Measurements from ENCODE around the gene GIPC2.

GIPC2 gene

GRCh38 chr1:78171736-78172590 lies 126.2 kb downstream of the GIPC2 start:
- in situ Hi-C loops (cut with MboI; ENCODE audit: low sequenced_read_pairs) = no loop called here
- Histone ChIP-seq H3K4me3 (no peak overlapping the region), H3K9me3 (no peaks in the 10 kb centered on the region), H3K27me3 (ENCODE audit: low read depth) (no peaks in the 10 kb centered on the region; the same call in 1 of the 2 replicates), H3K4me1 (no peaks in the 10 kb centered on the region), H3K36me3 (replicated peaks) (no peaks in the 10 kb centered on the region)
- DNase-seq (ENCODE audit: low spot score in 2 of 2) = no peak

GRCh38 chr1:78176448-78176847 lies 130.7 kb downstream of the GIPC2 start:
- Histone ChIP-seq H3K4me1 (no peaks in the 10 kb centered on the region), H3K4me3 (no peak overlapping the region), H3K9me3 (no peaks in the 10 kb centered on the region), H3K27me3 (ENCODE audit: low read depth) (no peaks in the 10 kb centered on the region), H3K36me3 (replicated peaks) (no peaks in the 10 kb centered on the region)
- DNase-seq (ENCODE audit: low spot score in 2 of 2) = peak in 1 of 2 experiments; percentile 8
- in situ Hi-C loops (cut with MboI; ENCODE audit: low sequenced_read_pairs) = no loop called here

- no peak for DNase-seq (ENCODE audit: low spot score in 2 of 2)
- in situ Hi-C loops (cut with MboI; ENCODE audit: low sequenced_read_pairs) = no loop called here
- no peaks in the 10 kb centered on the region for H3K36me3 ChIP-seq (replicated peaks)
- H3K27me3 ChIP-seq (ENCODE audit: low read depth) = no peaks in the 10 kb centered on the region
- H3K4me3 ChIP-seq = no peak overlapping the region
- H3K9me3 ChIP-seq = no peaks in the 10 kb centered on the region
- H3K4me1 ChIP-seq = no peaks in the 10 kb centered on the region
These were observed 132.0 kb downstream of the GIPC2 start for GRCh38 chr1:78177708-78178270.

- Histone ChIP-seq H3K4me3 (no peak overlapping the region), H3K4me1 (no peaks in the 10 kb centered on the region), H3K27me3 (ENCODE audit: low read depth) (no peaks in the 10 kb centered on the region), H3K9me3 (no peaks in the 10 kb centered on the region), H3K36me3 (replicated peaks) (no peaks in the 10 kb centered on the region)
- in situ Hi-C loops (cut with MboI; ENCODE audit: low sequenced_read_pairs) = no loop called here
- no peak for DNase-seq (ENCODE audit: low spot score in 2 of 2)
These were observed 133.1 kb downstream of the GIPC2 start for GRCh38 chr1:78178816-78179215.

GRCh38 chr1:78184460-78185072 lies 138.8 kb downstream of the GIPC2 start:
- no peaks in the 10 kb centered on the region for H3K9me3 ChIP-seq
- no peak for DNase-seq (ENCODE audit: low spot score in 2 of 2)
- in situ Hi-C loops (cut with MboI; ENCODE audit: low sequenced_read_pairs) = no loop called here
- no peak overlapping the region for H3K4me3 ChIP-seq
- H3K27me3 ChIP-seq (ENCODE audit: low read depth) = no peaks in the 10 kb centered on the region
- H3K36me3 ChIP-seq (replicated peaks) = no peaks in the 10 kb centered on the region
- no peaks in the 10 kb centered on the region for H3K4me1 ChIP-seq

Data from HAP-1 (cell line).